Measurements from ENCODE around the gene NEDD8.

DNA sequence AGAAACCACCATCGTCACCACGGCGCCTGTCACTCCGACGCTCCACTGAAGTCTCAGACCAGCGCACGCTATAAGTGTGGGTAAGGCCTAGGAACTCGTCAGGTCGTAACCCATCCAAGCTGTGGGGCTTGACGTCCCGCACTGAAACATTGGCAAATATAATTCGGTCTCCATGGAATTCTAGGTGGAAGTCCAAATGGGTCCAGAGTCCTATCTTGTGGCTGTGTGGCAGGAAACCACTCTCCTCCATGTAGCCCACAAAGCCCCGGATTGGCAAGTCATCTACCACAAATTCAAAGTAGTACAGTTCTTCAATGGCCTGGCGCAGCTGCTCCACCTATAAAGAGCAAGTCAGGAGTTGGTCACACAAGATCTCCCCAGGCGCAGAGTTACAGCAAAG is 39.2 kb downstream of the NEDD8 start:
- TF ChIP-seq, protein P1, sequence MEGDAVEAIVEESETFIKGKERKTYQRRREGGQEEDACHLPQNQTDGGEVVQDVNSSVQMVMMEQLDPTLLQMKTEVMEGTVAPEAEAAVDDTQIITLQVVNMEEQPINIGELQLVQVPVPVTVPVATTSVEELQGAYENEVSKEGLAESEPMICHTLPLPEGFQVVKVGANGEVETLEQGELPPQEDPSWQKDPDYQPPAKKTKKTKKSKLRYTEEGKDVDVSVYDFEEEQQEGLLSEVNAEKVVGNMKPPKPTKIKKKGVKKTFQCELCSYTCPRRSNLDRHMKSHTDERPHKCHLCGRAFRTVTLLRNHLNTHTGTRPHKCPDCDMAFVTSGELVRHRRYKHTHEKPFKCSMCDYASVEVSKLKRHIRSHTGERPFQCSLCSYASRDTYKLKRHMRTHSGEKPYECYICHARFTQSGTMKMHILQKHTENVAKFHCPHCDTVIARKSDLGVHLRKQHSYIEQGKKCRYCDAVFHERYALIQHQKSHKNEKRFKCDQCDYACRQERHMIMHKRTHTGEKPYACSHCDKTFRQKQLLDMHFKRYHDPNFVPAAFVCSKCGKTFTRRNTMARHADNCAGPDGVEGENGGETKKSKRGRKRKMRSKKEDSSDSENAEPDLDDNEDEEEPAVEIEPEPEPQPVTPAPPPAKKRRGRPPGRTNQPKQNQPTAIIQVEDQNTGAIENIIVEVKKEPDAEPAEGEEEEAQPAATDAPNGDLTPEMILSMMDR (conservative IDR thresholded peaks at IDR 0.05; ENCODE audit: low read depth in 2 of 2): no peak
- TF ChIP-seq POLR2AphosphoS5 (IDR thresholded peaks at IDR 0.05; ENCODE audit: low read depth) (no peak), EZH2 (IDR thresholded peaks at IDR 0.05; ENCODE audit: low read depth, unreplicated experiment) (no peak), CREB1 (CRISPR knock-in tag; IDR thresholded peaks at IDR 0.05; ENCODE audit: low read depth) (no peak), EZH2phosphoT487 (IDR thresholded peaks at IDR 0.05; ENCODE audit: unreplicated experiment) (no peak), STAT1 (IDR thresholded peaks at IDR 0.05; ENCODE audit: unreplicated experiment) (no peak), JUNB (IDR thresholded peaks at IDR 0.05; ENCODE audit: unreplicated experiment) (no peak), ZNF114 (CRISPR knock-in tag; IDR thresholded peaks at IDR 0.05) (no peak)
- TF ChIP-seq, protein P2, sequence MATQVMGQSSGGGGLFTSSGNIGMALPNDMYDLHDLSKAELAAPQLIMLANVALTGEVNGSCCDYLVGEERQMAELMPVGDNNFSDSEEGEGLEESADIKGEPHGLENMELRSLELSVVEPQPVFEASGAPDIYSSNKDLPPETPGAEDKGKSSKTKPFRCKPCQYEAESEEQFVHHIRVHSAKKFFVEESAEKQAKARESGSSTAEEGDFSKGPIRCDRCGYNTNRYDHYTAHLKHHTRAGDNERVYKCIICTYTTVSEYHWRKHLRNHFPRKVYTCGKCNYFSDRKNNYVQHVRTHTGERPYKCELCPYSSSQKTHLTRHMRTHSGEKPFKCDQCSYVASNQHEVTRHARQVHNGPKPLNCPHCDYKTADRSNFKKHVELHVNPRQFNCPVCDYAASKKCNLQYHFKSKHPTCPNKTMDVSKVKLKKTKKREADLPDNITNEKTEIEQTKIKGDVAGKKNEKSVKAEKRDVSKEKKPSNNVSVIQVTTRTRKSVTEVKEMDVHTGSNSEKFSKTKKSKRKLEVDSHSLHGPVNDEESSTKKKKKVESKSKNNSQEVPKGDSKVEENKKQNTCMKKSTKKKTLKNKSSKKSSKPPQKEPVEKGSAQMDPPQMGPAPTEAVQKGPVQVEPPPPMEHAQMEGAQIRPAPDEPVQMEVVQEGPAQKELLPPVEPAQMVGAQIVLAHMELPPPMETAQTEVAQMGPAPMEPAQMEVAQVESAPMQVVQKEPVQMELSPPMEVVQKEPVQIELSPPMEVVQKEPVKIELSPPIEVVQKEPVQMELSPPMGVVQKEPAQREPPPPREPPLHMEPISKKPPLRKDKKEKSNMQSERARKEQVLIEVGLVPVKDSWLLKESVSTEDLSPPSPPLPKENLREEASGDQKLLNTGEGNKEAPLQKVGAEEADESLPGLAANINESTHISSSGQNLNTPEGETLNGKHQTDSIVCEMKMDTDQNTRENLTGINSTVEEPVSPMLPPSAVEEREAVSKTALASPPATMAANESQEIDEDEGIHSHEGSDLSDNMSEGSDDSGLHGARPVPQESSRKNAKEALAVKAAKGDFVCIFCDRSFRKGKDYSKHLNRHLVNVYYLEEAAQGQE (IDR thresholded peaks at IDR 0.05; ENCODE audit: unreplicated experiment): no peak
- TF ChIP-seq, protein P3, sequence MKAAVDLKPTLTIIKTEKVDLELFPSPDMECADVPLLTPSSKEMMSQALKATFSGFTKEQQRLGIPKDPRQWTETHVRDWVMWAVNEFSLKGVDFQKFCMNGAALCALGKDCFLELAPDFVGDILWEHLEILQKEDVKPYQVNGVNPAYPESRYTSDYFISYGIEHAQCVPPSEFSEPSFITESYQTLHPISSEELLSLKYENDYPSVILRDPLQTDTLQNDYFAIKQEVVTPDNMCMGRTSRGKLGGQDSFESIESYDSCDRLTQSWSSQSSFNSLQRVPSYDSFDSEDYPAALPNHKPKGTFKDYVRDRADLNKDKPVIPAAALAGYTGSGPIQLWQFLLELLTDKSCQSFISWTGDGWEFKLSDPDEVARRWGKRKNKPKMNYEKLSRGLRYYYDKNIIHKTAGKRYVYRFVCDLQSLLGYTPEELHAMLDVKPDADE (IDR thresholded peaks at IDR 0.05): no peak
- TF ChIP-seq, protein P4, sequence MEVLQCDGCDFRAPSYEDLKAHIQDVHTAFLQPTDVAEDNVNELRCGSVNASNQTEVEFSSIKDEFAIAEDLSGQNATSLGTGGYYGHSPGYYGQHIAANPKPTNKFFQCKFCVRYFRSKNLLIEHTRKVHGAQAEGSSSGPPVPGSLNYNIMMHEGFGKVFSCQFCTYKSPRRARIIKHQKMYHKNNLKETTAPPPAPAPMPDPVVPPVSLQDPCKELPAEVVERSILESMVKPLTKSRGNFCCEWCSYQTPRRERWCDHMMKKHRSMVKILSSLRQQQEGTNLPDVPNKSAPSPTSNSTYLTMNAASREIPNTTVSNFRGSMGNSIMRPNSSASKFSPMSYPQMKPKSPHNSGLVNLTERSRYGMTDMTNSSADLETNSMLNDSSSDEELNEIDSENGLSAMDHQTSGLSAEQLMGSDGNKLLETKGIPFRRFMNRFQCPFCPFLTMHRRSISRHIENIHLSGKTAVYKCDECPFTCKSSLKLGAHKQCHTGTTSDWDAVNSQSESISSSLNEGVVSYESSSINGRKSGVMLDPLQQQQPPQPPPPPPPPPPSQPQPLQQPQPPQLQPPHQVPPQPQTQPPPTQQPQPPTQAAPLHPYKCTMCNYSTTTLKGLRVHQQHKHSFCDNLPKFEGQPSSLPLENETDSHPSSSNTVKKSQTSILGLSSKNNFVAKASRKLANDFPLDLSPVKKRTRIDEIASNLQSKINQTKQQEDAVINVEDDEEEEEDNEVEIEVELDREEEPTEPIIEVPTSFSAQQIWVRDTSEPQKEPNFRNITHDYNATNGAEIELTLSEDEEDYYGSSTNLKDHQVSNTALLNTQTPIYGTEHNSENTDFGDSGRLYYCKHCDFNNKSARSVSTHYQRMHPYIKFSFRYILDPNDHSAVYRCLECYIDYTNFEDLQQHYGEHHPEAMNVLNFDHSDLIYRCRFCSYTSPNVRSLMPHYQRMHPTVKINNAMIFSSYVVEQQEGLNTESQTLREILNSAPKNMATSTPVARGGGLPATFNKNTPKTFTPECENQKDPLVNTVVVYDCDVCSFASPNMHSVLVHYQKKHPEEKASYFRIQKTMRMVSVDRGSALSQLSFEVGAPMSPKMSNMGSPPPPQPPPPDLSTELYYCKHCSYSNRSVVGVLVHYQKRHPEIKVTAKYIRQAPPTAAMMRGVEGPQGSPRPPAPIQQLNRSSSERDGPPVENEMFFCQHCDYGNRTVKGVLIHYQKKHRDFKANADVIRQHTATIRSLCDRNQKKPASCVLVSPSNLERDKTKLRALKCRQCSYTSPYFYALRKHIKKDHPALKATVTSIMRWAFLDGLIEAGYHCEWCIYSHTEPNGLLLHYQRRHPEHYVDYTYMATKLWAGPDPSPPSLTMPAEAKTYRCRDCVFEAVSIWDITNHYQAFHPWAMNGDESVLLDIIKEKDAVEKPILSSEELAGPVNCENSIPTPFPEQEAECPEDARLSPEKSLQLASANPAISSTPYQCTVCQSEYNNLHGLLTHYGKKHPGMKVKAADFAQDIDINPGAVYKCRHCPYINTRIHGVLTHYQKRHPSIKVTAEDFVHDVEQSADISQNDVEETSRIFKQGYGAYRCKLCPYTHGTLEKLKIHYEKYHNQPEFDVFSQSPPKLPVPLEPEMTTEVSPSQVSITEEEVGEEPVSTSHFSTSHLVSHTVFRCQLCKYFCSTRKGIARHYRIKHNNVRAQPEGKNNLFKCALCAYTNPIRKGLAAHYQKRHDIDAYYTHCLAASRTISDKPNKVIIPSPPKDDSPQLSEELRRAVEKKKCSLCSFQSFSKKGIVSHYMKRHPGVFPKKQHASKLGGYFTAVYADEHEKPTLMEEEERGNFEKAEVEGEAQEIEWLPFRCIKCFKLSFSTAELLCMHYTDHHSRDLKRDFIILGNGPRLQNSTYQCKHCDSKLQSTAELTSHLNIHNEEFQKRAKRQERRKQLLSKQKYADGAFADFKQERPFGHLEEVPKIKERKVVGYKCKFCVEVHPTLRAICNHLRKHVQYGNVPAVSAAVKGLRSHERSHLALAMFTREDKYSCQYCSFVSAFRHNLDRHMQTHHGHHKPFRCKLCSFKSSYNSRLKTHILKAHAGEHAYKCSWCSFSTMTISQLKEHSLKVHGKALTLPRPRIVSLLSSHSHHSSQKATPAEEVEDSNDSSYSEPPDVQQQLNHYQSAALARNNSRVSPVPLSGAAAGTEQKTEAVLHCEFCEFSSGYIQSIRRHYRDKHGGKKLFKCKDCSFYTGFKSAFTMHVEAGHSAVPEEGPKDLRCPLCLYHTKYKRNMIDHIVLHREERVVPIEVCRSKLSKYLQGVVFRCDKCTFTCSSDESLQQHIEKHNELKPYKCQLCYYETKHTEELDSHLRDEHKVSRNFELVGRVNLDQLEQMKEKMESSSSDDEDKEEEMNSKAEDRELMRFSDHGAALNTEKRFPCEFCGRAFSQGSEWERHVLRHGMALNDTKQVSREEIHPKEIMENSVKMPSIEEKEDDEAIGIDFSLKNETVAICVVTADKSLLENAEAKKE (CRISPR knock-in tag; IDR thresholded peaks at IDR 0.05): no peak

Data from GM23338 (cell line).